MV-4-11 (cell line): ENCODE results near the gene CCDC71L.

Experiments used
- DNase-seq: peaks from one replicate; lab custom pipeline; 2025; lab: John Stamatoyannopoulos, UW

Gene CCDC71L

GRCh38 chr7:106659166-106659962, 1.6 kb downstream of the CCDC71L start:
- DNase-seq, result no peak

GRCh38 chr7:106658316-106659165, 2.4 kb downstream of the CCDC71L start:
- DNase-seq, result no peak

- DNase-seq, result peak; percentile 4
Measured at GRCh38 chr7:106657085-106657991, 3.6 kb downstream of the CCDC71L start.

- DNase-seq, result no peak
Measured at GRCh38 chr7:106655703-106656498, 5.1 kb downstream of the CCDC71L start.

- no peak for DNase-seq
Measured at GRCh38 chr7:106653488-106653887, 7.5 kb downstream of the CCDC71L start.

GRCh38 chr7:106652909-106653308, 8.0 kb downstream of the CCDC71L start:
- no peak for DNase-seq

- no peak for DNase-seq
Measured at GRCh38 chr7:106652092-106652491, 8.9 kb downstream of the CCDC71L start.

GRCh38 chr7:106646256-106646655, 14.7 kb downstream of the CCDC71L start:
- DNase-seq, result no peak

GRCh38 chr7:106644999-106645398, 16.0 kb downstream of the CCDC71L start:
- peak; percentile 92 for DNase-seq

GRCh38 chr7:106643216-106644000, 17.6 kb downstream of the CCDC71L start:
- no peak for DNase-seq

GRCh38 chr7:106641416-106641815, 19.5 kb downstream of the CCDC71L start:
- DNase-seq, result no peak

- DNase-seq, result no peak
Measured at GRCh38 chr7:106640368-106641141, 20.4 kb downstream of the CCDC71L start.

GRCh38 chr7:106639476-106640334, 21.3 kb downstream of the CCDC71L start:
- DNase-seq, result peak; percentile 27

GRCh38 chr7:106635411-106635810, 25.5 kb downstream of the CCDC71L start:
- DNase-seq, result no peak

GRCh38 chr7:106634958-106635357, 26.0 kb downstream of the CCDC71L start:
- no peak for DNase-seq

- DNase-seq, result no peak
Measured at GRCh38 chr7:106630648-106631047, 30.3 kb downstream of the CCDC71L start.

- DNase-seq, result no peak
Measured at GRCh38 chr7:106629516-106629915, 31.4 kb downstream of the CCDC71L start.

GRCh38 chr7:106626376-106627164, 34.4 kb downstream of the CCDC71L start:
- no peak for DNase-seq
